GM12864 (cell line): ENCODE results near the gene GABRB3.
"Not testable (repeated sequence)": the region's sequence is repeated elsewhere in the genome, so short reads cannot be mapped to it uniquely, and the experiment has no call there.

Source experiments
- DNase-seq: peaks from one replicate; pipeline ENCODE4 v3.0.0-alpha.2; 2011; ENCODE audit warnings: low read depth
- H3K4me3 ChIP-seq: 2 replicates; pipeline ENCODE4 v1.5.1; 2011; ENCODE audit warnings: mild to moderate bottlenecking, low read depth, low read length, control low read depth
- CTCF ChIP-seq: IDR thresholded peaks from 2 replicates; pipeline ENCODE4 v1.5.1; 2011; ENCODE audit warnings: low read depth, mild to moderate bottlenecking, moderate library complexity, low read length, control low read depth, inconsistent platforms; ENCODE audit errors: missing control alignments

The GABRB3 gene

DNA sequence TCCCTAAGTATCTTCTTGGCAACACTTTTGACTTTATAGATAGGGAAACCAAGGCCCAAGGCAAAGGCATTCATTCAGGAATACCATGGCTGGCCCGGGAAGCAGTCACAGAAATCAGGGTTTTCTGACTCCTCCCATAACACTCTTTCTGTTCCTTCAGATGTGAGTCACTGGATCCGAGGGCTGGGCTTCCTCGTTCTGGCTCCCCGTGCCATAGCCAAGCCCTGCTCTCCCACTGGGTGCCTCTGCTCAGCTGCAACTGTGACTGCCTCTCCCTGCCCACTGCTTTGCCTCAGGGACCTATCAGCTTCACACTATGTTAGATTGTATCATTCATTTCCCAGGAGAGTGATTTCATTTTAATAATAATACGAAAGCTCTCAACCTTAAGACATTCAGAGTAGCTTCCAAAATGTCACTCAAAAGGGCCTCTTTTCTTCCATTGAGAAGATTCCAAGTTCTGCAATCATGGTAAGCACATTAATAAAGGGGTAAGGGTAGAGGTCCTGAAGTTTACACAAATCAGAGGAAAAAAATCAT lies 50.2 kb downstream of the GABRB3 start:
- no peak for TF ChIP-seq CTCF
- no peak for DNase-seq
- no peak overlapping the region for H3K4me3 ChIP-seq

GRCh38 chr15:26721232-26721967 lies 51.5 kb downstream of the GABRB3 start:
- no peak for TF ChIP-seq CTCF
- H3K4me3 ChIP-seq: no peak overlapping the region
- DNase-seq: no peak

DNA sequence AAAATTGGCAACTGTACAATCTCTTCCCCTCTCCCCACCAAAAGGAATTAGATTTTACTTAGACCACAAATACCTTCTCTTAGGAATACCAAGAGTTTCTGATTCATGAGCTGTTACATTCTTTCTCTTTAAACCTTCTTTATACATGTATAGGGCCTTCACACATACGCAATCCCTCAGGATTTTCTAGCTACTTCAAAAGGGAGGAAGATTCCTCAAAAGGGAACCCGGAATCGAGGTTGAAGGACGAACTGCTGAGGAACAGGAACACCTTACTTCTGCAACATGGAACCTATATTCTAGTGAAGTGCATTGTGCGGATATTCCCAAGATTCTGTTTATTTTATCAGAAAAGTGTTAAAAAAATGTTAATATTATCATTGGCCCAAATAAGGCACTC lies 52.3 kb downstream of the GABRB3 start:
- H3K4me3 ChIP-seq: no peak overlapping the region
- DNase-seq: no peak
- no peak for TF ChIP-seq CTCF

DNA sequence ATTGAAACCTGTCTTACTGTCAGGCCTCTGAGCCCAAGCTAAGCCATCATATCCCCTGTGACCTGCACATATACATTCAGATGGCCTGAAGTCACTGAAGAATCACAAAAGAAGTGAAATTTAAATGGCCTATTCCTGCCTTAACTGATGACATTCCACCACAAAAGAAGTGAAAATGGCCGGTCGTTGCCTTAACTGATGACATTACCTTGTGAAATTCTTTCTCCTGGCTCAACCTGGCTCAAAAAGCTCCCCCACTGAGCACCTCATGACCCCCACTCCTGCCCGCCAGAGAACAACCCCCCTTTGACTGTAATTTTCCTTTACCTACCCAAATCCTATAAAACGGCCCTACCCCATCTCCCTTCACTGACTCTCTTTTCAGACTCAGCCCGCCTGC lies 53.0 kb downstream of the GABRB3 start:
- H3K4me3 ChIP-seq, DNase-seq: not testable (repeated sequence)

DNA sequence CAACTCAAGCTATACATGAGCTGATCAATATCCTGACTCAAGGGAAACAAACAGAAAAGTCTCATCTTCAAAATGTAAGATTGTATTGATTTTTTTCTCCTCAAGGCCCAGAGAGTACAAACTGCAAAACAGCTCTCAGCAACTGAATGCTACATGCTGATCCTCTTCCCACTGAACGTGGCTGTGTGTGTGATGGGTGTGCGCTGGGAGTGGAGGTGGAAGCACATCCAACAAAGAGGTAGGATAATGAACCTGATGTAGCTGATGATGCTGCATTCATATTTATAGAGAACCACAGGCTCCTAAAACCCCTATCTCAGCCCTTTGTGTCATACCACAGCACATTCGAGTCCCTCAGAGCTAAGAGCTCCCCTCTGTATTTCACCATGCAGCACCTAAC lies 56.8 kb downstream of the GABRB3 start:
- H3K4me3 ChIP-seq: no peak overlapping the region
- no peak for TF ChIP-seq CTCF
- no peak for DNase-seq

- H3K4me3 ChIP-seq: no peak overlapping the region
- no peak for TF ChIP-seq CTCF
- no peak for DNase-seq
These were observed 59.4 kb downstream of the GABRB3 start for GRCh38 chr15:26713498-26713897.

- no peak for DNase-seq
These were observed 60.5 kb downstream of the GABRB3 start for GRCh38 chr15:26712335-26712734.

More at GRCh38 chr15:26712335-26712734, 60.5 kb downstream of the GABRB3 start:
- H3K4me3 ChIP-seq: no peak overlapping the region
- no peak for TF ChIP-seq CTCF
